ENCODE results near the gene RXRG.

Gene RXRG

DNA sequence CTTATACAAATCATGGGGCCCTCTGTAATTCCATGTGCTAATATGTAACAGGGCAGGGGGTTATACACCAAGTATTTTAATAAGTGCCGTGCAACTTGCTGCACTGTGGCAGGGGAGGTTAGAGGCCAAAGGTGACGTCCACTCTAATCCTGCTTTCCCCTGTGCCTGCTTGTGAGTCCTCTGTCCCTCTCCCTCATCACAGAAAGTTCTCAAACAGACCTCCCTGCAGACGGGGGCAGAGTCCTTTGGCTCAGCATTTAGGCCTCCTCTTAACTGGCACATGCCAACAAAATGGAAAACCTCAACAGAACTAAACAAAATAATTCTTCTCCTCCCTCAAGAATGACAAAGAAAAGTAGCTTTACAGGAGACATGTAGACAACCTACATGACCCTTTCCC lies 2.9 kb downstream of the RXRG start:
- no peak overlapping the region for H3K4me3 ChIP-seq (ENCODE audit: low read depth, low read length)
- DNase-seq (ENCODE audit: low read depth), result no peak
- no peak for TF ChIP-seq CTCF (conservative IDR thresholded peaks at IDR 0.05; ENCODE audit: low read depth, low read length)

GRCh38 chr1:165441166-165441880 lies 3.6 kb downstream of the RXRG start:
- no peak overlapping the region for H3K4me3 ChIP-seq (ENCODE audit: low read depth, low read length)
- no peak for DNase-seq (ENCODE audit: low read depth)
- no peak for TF ChIP-seq CTCF (conservative IDR thresholded peaks at IDR 0.05; ENCODE audit: low read depth, low read length)

DNA sequence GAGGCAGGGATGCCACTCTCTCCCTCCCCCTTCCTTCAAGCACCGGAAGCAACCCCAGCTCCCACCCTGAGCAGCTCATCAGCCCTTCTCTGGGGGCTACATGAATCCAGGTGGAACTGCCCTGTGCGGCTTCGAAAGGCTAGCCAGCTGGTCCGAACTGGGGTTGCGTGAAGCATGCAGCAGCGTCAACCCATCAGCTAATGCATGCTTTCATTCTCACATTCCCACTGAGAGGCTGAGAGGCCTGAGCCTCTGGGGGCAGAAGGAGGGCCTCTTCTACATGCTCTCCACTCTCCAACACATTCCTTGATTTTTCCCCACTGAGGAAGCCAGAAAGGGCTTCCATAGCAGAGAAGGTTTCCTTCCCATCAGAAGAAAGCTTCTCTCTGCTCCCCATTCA lies 5.6 kb downstream of the RXRG start:
- TF ChIP-seq CTCF (conservative IDR thresholded peaks at IDR 0.05; ENCODE audit: low read depth, low read length), result no peak
- H3K4me3 ChIP-seq (ENCODE audit: low read depth, low read length), result no peak overlapping the region
- no peak for DNase-seq (ENCODE audit: low read depth)

GRCh38 chr1:165436994-165437393 lies 7.9 kb downstream of the RXRG start:
- no peak for TF ChIP-seq CTCF (conservative IDR thresholded peaks at IDR 0.05; ENCODE audit: low read depth, low read length)
- no peak for DNase-seq (ENCODE audit: low read depth)

GRCh38 chr1:165435801-165436200 lies 9.1 kb downstream of the RXRG start:
- DNase-seq (ENCODE audit: low read depth), result no peak
- no peak for TF ChIP-seq CTCF (conservative IDR thresholded peaks at IDR 0.05; ENCODE audit: low read depth, low read length)
- no peak overlapping the region for H3K4me3 ChIP-seq (ENCODE audit: low read depth, low read length)

More at GRCh38 chr1:165436994-165437393, 7.9 kb downstream of the RXRG start:
- no peak overlapping the region for H3K4me3 ChIP-seq (ENCODE audit: low read depth, low read length)

DNA sequence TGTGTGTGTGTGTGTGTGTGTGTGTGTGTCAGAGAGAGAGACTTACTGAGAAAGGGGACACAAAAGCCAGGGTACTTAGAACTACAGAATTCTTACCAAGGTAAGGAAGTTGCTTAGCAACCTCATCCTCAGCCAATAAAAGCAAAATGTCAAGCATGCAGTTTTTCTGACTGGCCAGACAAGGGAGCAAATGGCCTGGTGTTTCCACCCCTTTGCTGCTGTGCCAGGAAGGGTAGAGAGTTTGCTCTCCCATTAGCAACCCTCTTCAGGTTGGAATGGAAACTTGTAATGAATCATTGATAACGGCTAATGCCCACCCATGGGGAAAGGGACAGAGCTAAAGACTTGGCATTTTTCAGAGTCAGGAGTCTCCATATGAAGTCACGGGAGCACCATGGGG lies 10.6 kb downstream of the RXRG start:
- no peak overlapping the region for H3K4me3 ChIP-seq (ENCODE audit: low read depth, low read length)
- no peak for TF ChIP-seq CTCF (conservative IDR thresholded peaks at IDR 0.05; ENCODE audit: low read depth, low read length)
- DNase-seq (ENCODE audit: low read depth), result no peak

DNA sequence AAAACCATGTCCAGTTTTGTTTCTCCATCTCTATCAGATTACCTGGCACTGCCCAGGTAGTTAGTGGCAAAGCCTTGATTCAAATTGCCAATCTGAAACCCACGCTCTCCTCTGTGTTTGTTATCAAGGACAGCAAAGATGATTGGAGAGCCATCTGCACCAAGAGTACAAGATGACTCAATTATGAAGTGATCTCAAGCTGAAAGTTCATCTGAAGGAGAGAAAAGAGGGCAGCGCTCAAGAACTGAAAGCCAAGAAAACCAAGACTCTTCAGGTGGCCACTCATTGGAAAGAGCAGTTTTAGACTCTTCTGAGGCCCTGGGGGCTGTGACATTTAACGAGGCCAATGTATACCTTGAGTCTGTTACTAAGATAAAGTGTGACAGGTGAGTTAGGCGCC lies 13.8 kb downstream of the RXRG start:
- no peak overlapping the region for H3K4me3 ChIP-seq (ENCODE audit: low read depth, low read length)
- no peak for TF ChIP-seq CTCF (conservative IDR thresholded peaks at IDR 0.05; ENCODE audit: low read depth, low read length)
- DNase-seq (ENCODE audit: low read depth), result no peak
